Breast epithelium (tissue), 4 donors: ENCODE data around the gene TENT4A. TPM values are rescaled to one million over a fixed set of nuclear protein-coding genes. Genes with fewer than 3 reads are reported as not detected.

Source experiments
- DNase-seq, 2 donors: peaks; one replicate each; pipeline ENCODE4 v3.0.0-alpha.2; 2019; ENCODE audit warnings: low spot score in 2 of 2
- H3K27ac ChIP-seq, 2 donors: fragments of 200-600 bp; sonication (generic) in 1 of 2; one replicate each; pipeline ENCODE4 v1.5.1; 2016 to 2019; ENCODE audit warnings: mild to moderate bottlenecking in 1 of 2
- H3K27me3 ChIP-seq, 2 donors: fragments of 200-600 bp; sonication (generic) in 1 of 2; one replicate each; pipeline versions ENCODE4 v1.5.1 to v1.6.0; 2017 to 2019; ENCODE audit warnings: control low read depth in 1 of 2, mild to moderate bottlenecking in 1 of 2
- H3K36me3 ChIP-seq: fragments of 200-600 bp; one replicate; pipeline ENCODE4 v1.5.1; 2019
- H3K4me1 ChIP-seq, 2 donors: fragments of 200-600 bp; sonication (generic); one replicate each; pipeline ENCODE4 v1.5.1; 2016 to 2019; ENCODE audit warnings: control low read depth in 1 of 2
- H3K4me3 ChIP-seq, 3 donors: fragments of 200-600 bp; sonication (generic); 1 replicate in 2 of 3; 2 replicates in 1 of 3; pipeline ENCODE4 v1.5.1; 2016 to 2019; ENCODE audit warnings: mild to moderate bottlenecking in 3 of 3, moderate library complexity in 2 of 3
- H3K9me3 ChIP-seq, 2 donors: fragments of 200-600 bp; sonication (generic) in 1 of 2; one replicate each; pipeline ENCODE4 v1.5.1; 2016 to 2019; ENCODE audit warnings: control low read depth in 1 of 2
- POLR2A ChIP-seq: fragments of 450-650 bp; IDR thresholded peaks from one replicate; pipeline ENCODE4 v1.6.1; 2016; ENCODE audit warnings: antibody characterized with exemption, mild to moderate bottlenecking, moderate library complexity
- POLR2AphosphoS5 ChIP-seq, 3 donors: sonication (generic); formaldehyde crosslinking; IDR thresholded peaks; one replicate each; pipeline ENCODE4 v1.6.1; 2017; ENCODE audit warnings: antibody characterized with exemption in 3 of 3
- intact Hi-C: fragments of 100-400 bp; cut with DNase I; formaldehyde crosslinking; loops from one replicate; pipeline ENCODE4 v1.15.1; 2023; ENCODE audit warnings: low total_unique reads
- total RNA-seq, 3 donors: library from RNA; depleted of rRNA; stranded (reverse); fragments of >200 nt; gene quantifications; one replicate each; pipeline ENCODE4 v1.1.0, GENCODE V29; 2016
- TF ChIP-seq, protein P1 (sequence below), 3 donors: fragments of 450-650 bp; IDR thresholded peaks; one replicate each; pipeline ENCODE4 v1.5.1; 2016 to 2017; ENCODE audit warnings: antibody characterized with exemption in 3 of 3, mild to moderate bottlenecking in 3 of 3, moderate library complexity in 3 of 3

TENT4A gene
- total RNA-seq, 3 donors from 2014 or later, result 24.1 to 26.2 (median 24.8) TPM

DNA sequence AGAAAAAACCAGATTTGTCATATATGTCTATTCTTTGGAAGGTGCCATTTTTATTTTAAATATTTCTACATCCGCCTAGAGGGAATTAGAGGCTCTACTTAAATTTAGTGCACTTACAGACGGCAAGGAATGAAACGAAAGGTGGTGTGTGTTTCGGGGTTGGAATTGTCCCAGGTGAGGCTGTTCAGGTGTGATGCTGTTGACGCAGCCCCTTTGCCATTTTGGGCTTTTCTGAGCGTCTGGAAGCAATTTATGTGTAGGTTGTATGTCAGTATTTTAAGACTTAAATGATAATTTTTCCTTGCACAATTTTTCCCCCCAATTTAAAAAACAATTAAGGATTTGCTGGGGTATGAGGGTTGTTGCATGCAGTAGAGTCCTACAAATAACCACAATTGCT lies 2.0 kb downstream of the TENT4A start:
- intact Hi-C loops, result no loop called here
- Histone ChIP-seq H3K4me3 (peak overlapping the region; percentile 53 to 82 (median 82)), H3K27ac (no peak overlapping the region), H3K9me3 (no peaks in the 10 kb centered on the region), H3K36me3 (no peaks in the 10 kb centered on the region), H3K4me1 (peaks cover 0 to 30% of the 10 kb centered on the region in 2 donors), H3K27me3 (no peaks in the 10 kb centered on the region)
- no peak for TF ChIP-seq POLR2AphosphoS5 (IDR thresholded peaks at IDR 0.05)
- peak; percentile 13 to 15 for DNase-seq

DNA sequence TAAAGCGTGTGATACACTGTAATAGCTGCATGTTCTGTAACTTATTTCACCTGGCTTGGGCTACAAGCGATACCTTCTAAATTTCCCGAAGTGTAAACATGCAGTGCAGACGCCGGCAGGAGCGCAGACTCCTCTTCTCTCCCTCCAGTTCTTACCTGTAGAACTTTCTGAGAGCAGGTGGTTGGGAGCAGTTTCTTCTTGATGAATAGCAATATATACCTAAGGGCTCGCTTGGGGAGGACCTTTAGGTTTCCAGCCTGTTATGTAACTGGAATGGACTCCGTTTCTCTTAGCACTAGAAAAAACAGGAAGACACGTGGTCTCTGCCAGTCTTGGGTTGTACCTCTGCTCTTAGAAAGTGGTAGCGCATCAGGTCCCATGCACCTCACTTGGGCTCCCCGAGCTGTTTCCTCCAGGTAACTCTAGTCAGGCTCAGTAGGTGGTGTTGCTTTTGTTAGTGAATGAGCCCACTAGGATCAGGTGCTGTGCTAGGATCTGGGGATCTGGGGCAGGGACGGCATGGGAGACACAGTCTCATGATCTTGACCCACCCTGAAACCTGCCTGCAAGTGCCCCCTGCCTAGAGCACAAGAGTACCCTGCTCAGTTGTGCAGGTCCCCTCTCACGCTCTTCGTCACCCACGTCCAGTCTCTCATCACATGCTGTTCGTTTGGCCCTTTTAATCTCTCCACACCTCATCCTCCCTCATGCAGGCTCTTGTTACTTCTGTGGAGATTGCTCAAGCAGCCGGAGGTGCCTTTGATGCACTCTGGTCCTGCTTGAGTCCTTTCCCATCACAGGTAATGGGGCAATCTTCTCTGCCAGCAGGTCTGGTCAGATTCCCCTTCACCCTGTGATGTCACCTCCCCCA lies 2.8 kb downstream of the TENT4A start:
- TF ChIP-seq, protein P1, sequence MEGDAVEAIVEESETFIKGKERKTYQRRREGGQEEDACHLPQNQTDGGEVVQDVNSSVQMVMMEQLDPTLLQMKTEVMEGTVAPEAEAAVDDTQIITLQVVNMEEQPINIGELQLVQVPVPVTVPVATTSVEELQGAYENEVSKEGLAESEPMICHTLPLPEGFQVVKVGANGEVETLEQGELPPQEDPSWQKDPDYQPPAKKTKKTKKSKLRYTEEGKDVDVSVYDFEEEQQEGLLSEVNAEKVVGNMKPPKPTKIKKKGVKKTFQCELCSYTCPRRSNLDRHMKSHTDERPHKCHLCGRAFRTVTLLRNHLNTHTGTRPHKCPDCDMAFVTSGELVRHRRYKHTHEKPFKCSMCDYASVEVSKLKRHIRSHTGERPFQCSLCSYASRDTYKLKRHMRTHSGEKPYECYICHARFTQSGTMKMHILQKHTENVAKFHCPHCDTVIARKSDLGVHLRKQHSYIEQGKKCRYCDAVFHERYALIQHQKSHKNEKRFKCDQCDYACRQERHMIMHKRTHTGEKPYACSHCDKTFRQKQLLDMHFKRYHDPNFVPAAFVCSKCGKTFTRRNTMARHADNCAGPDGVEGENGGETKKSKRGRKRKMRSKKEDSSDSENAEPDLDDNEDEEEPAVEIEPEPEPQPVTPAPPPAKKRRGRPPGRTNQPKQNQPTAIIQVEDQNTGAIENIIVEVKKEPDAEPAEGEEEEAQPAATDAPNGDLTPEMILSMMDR (IDR thresholded peaks at IDR 0.05), result no peak
- H3K4me3 ChIP-seq, result peak overlapping the region; percentile 22 to 82 (median 82)
- peak in 1 of 2 donors; percentile 14 for DNase-seq
- no peaks in the 10 kb centered on the region for H3K27me3 ChIP-seq
- H3K36me3 ChIP-seq, result no peaks in the 10 kb centered on the region
- peaks cover 0 to 30% of the 10 kb centered on the region in 2 donors for H3K4me1 ChIP-seq
- intact Hi-C loops, result no loop called here
- no peak overlapping the region for H3K27ac ChIP-seq
- no peaks in the 10 kb centered on the region for H3K9me3 ChIP-seq

GRCh38 chr5:6716629-6717149 lies 3.5 kb downstream of the TENT4A start:
- H3K4me3 ChIP-seq, result peak overlapping the region in 2 of 3 donors; percentile 82
- H3K4me1 ChIP-seq, result peaks cover 0 to 28% of the 10 kb centered on the region in 2 donors
- H3K9me3 ChIP-seq, result no peaks in the 10 kb centered on the region
- TF ChIP-seq POLR2A (no peak), POLR2AphosphoS5 (IDR thresholded peaks at IDR 0.05) (no peak)
- TF ChIP-seq, protein P1 (IDR thresholded peaks at IDR 0.05), result no peak
- peak; percentile 9 to 35 for DNase-seq
- no peaks in the 10 kb centered on the region for H3K27me3 ChIP-seq
- intact Hi-C loops, result no loop called here
- H3K27ac ChIP-seq, result peak overlapping the region in 1 of 2 donors; percentile 27
- no peaks in the 10 kb centered on the region for H3K36me3 ChIP-seq

GRCh38 chr5:6717247-6717646 lies 4.0 kb downstream of the TENT4A start:
- peak in 1 of 2 donors; percentile 11 for DNase-seq
- H3K4me1 ChIP-seq, result peaks cover 0 to 24% of the 10 kb centered on the region in 2 donors
- intact Hi-C loops, result no loop called here
- H3K36me3 ChIP-seq, result no peaks in the 10 kb centered on the region
- TF ChIP-seq, protein P1 (IDR thresholded peaks at IDR 0.05), result no peak
- TF ChIP-seq POLR2A (no peak), POLR2AphosphoS5 (IDR thresholded peaks at IDR 0.05) (no peak)
- H3K9me3 ChIP-seq, result no peaks in the 10 kb centered on the region
- no peak overlapping the region for H3K27ac ChIP-seq
- H3K27me3 ChIP-seq, result no peaks in the 10 kb centered on the region
- no peak overlapping the region for H3K4me3 ChIP-seq

DNA sequence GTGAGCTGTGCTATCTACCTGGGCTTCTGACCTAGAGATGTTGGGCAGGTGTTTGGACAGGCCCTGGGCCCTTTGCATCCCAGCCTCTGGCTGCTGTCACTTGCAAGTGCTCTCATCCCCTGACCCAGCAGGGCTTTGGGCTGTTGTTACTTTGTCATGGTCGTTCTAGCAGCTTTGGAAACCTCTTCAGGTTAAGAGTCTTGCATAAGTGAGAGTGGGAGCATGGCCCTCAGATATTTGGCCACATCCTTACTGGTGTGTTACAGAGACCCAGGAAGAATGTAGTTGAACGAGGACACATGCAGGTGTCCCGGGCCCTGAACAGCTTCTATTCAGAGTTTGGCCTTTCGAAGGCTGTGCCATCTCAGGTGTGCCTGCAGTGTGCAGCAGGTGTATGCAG lies 4.5 kb downstream of the TENT4A start:
- H3K4me3 ChIP-seq, result peak overlapping the region in 1 of 3 donors; percentile 10
- DNase-seq, result peak in 1 of 2 donors; percentile 6
- TF ChIP-seq, protein P1 (IDR thresholded peaks at IDR 0.05), result no peak
- TF ChIP-seq POLR2AphosphoS5 (IDR thresholded peaks at IDR 0.05) (no peak), POLR2A (no peak)
- H3K4me1 ChIP-seq, result peaks cover 0 to 24% of the 10 kb centered on the region in 2 donors
- intact Hi-C loops, result no loop called here
- no peaks in the 10 kb centered on the region for H3K27me3 ChIP-seq
- no peaks in the 10 kb centered on the region for H3K36me3 ChIP-seq
- H3K27ac ChIP-seq, result no peak overlapping the region
- H3K9me3 ChIP-seq, result no peaks in the 10 kb centered on the region
